Stimulated activated CD4-positive, alpha-beta T cell treated with anti-CD3 and anti-CD28 coated beads, Interleukin-4, amount 100 ng/mL, for 4 hours (primary cell): Measurements from ENCODE around the gene GPR37L1.
A peak's percentile ranks its signal among the peaks of the same experiment; 100 is the strongest.
"Not testable (repeated sequence)": the region's sequence is repeated elsewhere in the genome, so short reads cannot be mapped to it uniquely, and the experiment has no call there.

Source experiments
- DNase-seq, 2 experiments: peaks; one replicate each; pipeline ENCODE4 v3.0.0-alpha.2; 2020

The GPR37L1 gene

DNA sequence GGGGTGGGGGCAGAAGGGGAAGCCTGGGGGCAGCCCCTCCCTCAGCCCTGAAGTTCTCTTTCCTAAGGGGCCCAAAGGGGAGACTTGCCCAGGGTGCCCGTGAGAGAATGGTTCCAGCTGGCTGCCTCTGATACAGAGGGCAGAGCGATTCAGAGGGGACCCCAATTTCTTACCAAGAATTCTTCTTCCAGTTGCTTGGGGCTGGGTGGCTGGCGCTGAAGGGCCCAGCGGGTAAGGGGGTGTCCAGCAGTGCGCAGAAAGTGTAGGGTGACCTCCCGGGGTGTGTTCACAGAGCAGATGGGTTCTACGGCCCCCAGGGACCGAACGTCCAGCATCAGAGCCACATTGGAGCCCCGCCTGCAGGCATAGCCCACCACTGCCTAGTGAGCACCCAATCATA lies 35.2 kb downstream of the GPR37L1 start:
- DNase-seq = no peak

DNA sequence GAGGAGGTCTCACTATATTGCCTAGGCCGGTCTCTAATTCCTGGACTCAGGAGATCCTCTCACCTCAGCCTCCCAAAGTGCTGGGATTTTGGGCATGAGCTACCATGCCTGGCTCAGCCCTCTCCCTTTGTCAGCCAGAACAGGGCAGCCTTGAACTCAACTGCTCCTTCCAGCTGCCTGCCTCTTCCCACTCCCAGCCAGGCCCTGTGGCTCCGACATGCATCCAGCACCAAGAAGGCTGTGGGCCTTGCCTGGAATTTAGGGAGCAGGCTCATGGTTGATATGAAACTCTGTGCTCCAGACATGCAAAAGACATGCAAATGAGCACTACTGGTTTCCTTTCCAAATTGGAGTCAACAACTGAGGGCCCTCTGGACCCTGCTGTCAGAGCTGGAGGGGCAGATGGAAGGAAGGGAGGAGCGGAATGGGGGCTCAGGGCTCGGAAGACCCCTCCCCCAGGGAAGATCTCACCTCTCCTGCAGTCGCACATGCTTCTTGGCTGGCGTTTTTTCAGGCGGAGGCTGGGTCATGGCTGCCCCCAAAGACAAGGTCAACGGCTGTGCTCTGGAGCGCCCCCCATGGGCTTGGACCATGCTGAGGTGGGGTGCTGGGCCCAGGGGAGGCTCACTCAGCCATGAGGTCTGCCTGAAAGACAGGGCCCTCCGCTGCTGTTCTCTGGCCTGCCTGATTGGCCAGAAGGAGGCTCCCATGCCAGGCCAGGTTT lies 36.3 kb downstream of the GPR37L1 start:
- DNase-seq = peak in 1 of 2 experiments; percentile 30

DNA sequence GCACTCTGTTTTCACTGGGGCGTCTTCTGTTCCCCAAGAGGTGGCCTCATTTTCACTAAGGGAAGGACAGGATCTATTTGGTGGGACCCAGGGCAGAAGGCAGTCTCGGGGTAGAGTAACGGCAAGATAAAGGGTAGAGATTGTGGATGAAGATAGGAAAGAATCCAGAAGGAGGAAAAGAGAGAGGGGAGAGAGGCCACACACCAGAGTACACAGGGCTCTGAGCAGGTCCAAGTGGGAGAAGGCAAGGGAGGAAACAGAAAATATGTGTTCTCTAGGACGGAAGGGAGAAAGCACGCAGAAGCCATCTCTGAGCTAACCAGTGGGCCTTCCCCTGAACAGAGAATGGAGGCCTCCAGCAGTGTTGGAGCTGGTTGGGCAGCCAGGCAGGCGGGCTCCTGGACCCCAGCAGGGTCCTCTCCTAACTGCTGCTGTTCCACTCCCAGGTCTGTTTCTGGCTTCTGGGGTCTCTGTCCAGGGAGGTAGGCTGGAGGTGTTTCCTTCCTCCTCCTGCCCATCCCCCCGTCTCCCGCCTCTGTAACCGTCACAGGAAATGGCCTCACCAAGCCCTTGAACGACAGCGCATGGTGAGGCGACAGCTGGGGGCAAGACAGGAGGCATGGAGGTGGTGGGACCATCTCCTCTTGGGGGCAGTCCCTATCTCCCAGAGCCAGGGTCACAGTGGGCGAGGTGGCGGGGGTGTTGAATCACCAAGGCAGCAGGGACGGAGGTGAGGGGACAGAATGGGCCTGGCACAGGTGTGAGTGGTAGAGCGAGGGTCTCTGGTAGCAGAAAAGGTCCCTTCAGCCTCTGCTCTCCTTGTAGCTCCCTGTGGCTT lies 37.0 kb downstream of the GPR37L1 start:
- peak; percentile 52 to 64 for DNase-seq

DNA sequence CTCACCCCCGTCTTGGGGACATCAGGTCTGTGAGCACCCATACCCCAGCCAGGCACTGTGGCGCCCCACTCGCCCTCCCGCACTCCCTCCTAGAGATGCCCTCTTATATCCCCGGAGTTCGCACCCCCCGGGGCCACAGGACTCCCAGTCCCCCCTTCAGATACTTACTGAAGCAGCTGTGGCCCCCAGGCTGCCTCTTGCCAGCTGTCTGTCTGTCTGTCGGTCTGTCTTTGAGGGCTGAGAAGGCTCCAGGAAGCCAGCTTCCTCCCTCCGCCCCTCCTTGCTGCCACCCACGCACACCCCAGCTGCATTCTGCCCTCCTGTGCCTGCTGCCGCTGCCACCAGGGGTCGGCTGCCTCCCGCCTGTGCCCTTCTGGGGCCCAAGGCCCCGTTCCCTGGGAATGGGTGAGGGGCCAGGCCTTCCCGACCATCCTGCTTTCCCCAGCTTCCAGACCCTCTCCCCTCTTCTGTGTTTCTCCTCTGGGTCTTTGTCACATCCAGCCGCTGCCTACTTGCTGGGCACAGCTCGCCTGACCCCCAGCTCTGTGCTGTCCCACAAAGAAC lies 37.7 kb downstream of the GPR37L1 start, which contains the start of gene PTPN7:
Gene PTPN7 (minus strand): TSS at position 226 of the 564 bp plus-strand sequence. CDS start 1,200 bp downstream, outside the sequence.
- peak; percentile 88 to 91 for DNase-seq

DNA sequence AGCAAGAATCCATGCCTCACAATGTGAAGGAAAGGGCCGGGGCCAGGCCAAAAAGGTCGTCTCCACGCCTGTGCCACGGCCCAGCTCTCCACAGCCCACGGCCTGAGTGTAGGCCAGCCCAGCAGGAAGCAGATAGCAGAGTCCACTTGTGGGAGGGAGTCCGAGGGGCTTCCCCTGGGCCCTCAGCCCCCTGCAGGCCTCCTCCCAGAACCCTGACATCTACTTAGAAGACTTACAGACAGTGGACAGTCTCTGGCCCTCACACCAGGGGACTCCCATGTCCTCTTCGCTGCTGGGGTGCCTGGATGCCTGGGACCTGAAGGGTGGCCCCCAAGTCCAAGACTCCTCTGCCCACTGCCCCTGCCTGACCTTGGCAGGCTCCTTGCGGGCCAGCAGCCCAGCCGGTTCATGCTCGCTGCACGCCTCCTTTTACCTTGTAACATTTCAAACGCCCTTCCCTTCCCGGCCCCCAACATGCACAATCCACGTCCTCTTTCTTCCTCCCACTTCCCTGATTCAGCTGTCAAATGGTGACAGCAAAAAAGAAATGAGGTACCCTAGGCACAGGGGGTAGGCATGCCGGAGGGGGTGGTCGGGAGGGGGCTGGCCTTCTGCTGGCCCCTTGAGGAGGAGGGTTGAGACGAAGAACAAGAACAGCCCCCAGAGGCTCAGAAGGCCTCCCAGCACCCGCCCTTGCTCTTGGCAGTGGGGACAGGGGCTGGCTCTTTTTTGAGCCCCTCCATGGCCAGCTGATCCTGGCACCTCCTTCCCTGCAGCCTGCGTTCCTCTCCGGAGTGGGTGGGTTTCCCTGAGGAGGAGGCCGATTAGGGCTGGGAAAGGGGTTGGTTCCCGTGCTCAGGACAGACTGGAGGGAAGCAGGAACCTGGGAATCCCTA lies 38.7 kb downstream of the GPR37L1 start:
- DNase-seq = no peak

DNA sequence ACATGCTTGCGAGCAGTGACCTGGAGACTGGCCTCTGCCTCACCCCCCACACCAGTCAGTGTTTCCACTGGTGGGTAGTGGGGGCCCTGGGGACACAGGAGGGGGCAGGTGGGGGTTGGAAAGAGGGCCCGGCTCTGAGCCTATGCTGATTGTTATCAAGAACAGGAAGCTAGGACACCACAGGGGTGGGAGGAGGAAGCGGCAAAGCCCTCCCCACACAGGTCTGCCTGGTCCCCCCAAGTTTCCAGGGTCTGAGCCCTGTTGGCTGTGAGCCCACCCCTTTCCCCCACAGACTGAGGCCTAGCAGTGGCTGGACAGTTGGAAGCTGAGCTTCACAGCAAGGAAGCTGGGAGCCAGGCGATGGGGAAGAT lies 39.3 kb downstream of the GPR37L1 start:
- DNase-seq = peak; percentile 42 to 64

DNA sequence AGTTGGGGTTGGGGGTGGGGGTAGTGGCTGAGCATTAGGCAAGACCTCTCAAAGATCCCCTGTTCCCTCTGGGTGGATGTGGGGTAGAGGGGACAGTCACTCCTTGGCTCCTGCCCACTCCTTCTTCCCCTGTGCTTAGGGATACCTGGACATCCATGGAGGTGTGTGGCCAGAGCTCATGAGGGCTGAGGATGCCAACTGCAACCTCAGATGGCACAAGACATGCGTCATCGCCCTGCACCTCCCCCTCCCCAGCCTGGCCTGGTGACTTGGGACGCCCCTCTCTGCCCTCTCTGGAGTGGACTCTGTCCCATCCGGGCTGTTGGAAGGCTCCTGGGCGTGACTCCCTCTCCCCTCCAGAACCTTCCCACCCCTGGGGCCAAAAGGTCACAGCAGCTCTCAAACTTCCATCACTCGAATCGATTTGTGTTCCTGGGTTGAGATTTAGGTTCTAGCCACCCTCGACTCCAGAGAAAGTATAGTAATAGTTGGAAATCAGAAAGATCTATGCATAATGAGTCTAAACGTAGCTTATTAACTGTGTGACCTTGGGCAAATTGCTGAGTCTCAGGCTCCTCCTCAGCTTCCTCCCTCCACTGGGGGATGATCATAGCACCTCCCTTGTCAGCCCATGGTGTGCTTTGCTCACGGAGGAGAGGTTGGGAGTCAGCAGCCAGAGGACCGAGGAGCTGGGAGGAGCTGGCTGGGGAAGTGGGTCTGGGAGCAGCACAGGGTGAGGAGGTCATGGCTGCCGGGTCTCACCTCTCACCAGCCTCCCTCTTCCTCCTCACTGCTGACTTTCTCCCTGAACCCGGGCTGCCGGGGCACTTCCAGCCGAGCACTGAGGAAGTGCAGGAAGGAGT lies 39.9 kb downstream of the GPR37L1 start:
- DNase-seq = no peak

DNA sequence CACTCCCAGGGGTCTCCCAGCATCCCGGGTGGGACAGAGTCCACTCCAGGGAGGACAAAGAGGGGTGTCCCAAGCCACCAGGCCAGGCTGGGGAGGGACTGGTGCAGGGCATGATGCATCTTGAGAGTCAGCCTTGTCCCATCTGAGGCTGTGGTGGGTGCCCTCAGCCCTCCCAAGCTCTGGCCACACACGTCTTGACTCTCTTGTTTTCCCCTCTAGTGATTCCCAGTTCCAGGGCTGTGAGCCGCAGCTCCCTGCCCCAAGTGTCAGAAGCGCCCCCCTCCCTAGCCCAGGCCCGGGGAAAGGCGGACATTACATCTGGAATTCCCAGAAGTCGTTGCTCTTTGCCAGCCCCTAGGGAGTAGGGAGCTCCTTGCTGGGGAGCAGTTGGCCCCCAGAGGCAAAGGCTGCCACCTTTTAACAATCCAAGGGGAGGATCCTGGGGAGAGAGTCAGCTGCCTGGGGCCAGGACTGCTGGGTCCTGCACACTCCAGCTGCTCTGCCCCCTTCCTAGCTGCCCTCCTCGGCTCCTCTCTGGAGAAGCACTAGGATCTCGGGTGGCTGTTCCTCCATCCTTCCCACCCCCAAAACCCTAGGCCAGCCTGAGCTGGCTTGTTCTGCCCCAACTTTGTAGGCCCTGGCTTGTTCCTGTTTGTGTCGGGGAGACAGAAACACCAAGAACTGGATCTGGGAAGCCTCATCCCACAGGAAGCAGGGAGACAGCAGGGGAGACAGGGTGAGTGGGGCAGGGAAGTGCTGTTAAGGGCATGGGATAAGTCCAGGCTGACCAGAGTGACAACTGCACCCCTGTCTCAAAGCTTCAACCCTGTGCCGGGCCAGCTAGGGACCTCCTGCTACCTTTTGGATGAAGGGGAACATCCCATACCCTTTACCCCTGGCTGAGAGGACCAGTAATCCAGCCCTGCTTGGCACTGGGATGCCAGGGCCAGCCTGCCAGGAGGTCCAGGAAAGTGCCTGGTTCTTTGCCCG lies 40.9 kb downstream of the GPR37L1 start:
- no peak for DNase-seq

DNA sequence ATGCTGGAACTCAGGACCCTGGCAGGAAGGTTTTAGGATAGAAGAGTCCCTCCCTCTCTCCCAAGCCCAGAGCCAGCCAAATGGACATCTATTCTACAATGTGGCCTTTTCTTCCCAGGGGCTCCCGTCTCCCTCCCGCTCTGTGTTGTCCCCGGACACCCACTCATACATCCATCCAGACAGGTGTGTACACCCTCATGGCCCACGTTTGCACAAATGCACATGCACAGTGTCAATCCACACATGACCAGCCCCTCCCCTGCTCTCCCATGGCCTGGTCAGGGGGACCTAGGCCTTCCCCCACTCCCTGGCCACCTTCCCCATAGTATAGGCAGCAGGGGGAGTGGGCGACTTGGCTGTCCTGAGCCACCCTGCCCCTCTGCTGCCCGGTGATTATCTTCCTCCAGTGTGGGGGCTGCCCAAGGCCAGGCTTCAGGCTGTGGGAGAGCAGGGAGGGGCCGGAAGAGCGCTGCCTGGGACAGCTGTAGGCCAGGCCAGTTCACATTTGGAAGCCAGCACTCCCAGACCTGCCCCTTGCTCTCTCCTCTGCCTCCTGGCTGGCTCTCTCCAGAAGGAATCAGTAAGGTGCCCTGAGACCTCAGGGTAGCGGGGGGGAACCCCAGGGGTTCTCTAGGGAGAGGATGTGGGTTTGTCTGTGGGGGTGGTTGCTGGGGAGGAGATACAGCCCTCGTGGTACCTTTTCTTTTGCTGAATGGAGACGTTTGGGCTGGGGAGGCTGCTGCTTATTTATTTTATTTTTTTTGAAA lies 41.7 kb downstream of the GPR37L1 start:
- peak; percentile 38 to 77 for DNase-seq

DNA sequence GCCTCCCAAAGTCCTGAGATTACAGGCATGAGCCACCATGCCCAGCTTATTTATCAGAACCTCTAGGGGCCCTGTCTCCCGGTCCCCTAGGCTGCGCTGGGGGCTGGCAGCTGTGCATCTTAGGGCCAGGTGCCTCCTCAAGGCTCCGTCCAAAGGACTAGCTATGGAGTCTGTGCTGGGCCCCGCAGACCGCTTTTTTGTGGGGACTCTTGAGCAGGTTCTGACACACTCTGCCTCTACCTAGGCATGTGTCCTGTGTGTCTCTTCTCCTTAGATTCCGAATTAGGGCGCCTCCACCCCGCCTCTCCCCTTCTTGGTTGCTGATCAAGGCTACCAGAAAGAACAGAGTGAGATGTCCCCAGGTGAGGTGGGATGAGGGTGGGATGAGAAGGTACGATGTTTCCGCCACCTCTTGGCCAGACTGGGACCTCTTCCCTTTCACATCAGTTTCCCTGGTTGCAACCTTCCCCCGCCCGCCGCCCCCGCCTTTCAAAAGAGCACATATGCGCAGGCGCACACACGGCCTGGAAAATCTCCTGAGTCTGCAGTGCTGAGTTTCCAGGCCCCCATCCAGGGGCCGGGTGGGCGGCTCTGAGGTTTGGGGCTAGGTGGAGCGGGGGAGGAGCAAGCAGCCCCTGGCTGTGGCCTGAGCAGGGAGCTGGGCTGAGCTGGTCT lies 42.7 kb downstream of the GPR37L1 start:
- DNase-seq = peak; percentile 64 to 71

DNA sequence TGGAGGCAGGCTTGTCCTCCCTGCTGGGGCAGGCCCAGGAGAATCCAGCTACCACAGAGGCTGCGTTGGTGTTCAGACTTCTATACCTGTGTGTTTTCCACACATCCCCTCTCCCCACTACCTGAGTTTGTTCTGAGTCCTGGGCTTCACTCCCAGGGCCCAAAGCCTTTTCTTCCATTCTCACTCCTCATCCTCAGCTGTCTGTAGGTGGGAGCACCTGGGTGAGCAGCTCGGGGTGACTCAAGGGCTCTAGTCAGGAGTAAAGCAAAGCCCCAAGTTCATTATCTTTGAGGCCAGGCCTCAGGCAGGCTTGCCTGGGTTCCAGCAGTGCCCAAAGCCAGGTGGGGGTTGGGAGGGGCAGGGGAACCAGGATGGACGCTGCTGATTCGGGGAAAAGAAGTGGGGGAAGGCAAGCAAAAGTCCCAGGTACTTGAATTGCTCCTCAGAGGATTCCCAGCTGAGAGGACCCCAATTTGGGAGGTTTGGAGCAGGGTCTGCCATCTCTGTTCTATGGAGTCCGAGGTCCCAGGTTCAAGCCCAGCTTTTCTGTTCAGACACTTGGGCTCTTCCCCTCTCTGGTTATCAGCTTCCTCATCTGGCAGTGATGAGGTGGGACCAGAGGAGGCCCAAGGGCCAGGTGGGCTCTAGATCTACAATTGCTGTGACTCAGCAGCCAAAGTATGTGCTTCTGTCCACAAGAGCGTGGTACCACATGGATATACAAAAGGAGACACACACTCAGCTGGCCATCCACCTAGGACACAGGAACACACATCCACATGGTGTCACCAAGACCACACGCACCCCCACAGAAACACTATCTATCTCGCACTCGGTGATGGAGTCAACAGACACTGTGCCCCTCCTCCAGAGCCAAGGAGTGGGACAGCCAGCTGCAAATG lies 43.5 kb downstream of the GPR37L1 start:
- DNase-seq = no peak

DNA sequence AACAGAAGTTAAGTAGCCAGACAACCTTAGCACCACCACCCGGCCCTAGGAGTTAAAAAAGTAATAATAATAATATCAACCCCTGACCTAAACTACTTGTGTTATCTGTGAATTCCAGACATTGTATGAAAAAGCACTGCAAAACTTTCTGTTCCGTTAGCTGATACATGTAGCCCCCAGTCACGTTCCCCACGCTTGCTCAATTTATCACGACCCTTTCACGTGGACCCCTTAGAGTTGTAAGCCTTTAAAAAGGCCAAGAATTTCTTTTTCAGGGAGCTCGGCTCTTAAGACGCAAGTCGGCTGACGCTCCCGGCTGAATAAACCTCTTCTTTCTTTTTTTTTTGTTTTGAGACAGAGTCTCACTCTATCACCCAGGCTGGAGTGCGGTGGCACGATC lies 44.3 kb downstream of the GPR37L1 start:
- not testable (repeated sequence) for DNase-seq

DNA sequence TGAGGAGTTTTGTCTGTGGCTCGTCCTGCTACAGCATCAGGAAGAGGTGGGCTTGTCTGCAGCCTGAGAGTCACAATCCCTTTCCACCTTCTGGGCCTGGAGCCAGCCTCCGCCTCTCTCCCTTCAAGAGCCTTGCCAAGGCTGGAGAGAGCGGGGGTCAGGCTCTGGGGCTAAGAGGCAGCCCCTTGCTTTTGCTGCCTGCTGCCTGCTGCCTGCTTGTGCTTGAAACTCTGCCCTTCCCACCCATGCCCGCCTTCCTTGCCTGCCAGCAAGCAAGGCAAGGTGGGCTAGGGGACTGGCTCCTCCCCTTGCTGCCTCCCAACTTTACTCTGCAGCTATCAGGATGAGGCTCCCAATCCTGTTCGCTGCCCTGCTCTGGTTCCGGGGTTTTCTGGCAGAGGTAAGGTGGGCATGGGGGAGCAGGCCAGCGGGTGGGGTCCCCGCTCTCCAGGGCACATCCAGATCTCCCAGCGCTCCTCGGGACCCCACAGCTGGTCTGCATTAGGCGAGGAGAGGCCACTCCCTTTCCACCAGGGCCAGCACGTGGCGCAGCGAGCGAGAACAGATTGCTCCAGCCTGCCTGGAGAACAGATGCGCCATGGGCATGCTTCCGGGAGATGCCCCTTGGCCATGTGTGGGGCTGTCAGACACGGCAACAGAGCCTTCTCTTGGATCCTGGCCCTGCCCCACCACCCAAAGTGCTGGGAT lies 45.1 kb downstream of the GPR37L1 start:
- no peak for DNase-seq

DNA sequence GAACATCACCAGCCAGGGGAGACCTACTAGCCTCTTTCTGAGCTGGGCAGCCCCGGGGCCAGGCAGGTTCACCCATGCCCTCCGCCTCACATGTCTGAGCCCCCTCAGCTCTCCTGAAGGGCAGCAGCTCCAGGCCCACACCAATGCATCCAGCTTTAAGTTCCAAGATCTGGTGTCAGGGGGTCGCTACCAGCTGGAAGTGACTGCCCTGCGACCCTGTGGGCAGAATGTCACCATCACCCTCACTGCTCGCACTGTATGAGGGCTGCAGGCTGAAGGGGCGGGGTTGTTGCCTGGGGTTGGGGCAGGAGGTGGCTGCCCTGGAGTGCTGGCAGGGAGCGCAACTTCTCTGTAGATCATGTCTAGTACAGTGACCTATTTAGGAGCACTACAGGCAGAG lies 46.1 kb downstream of the GPR37L1 start:
- no peak for DNase-seq

DNA sequence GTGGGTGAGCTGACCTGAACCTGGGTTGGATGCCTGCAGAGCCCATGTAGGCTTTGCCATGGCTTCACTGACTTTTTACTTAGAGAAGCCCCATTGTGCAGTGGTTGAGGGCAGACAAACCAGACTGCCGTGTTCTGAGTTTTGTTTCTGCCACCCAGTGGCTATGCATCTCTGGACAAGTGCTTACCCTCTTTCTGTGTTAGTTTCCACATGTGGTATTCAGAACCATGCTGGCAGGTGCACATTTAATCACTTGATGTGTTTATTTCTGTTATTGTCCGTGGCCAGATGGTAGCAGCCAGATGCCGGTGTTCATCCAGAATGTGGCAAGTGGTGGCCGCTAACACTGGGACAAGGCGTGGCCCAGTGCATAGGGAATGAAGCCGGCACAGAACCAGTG lies 48.0 kb downstream of the GPR37L1 start:
- DNase-seq = no peak

DNA sequence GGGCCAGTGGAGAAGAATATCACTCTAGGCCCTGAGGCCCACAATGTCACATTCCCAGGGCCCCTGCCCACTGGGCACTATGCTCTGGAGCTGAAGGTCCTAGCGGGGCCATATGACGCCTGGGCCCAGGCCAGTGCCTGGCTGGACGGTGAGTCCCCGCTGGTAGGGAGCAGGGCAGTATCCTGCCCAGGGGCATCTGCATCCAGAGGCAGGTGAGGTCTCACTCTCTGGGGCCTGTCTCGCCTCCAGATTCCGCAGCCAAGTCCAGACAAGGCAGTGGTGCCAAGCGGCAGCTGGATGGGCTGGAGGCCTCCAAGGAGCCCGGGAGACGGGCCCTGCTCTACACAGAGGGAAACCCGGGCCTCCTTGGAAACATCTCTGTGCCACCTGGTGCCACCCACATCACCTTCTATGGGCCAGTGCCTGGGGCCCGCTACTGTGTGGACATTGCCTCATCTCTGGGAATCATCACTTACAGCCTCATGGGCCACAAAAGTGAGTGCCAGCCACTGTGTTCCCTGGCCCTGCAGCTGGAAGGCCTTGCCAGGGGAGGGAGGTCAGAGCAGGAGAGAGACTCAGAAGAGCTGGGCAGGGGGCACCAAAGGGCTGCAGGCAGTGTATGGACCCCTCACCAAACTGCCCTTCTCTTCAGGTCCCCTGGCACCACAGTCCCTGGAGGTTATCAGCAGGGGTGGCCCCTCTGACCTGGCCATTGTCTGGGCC lies 48.7 kb downstream of the GPR37L1 start:
- no peak for DNase-seq

DNA sequence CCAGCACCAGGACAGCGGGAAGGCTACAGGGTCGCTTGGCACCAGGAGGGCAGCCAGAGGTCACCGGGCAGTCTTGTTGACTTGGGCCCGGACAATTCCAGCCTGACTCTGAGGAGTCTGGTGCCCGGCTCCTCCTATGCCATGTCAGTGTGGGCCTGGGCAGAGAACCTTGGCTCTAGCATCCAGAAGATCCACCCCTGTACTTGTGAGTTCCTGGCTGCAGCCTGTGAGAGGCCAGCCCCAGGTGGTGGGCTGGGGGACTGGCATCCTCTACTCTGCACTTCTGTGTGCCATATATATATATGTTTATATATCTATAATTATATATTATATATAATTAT lies 49.3 kb downstream of the GPR37L1 start:
- no peak for DNase-seq
